GM12878 (cell line): ENCODE data around the gene RAP1GAP2. TPM values are rescaled to one million over a fixed set of nuclear protein-coding genes. Genes with fewer than 3 reads are reported as not detected.

Experiments used
- ATAC-seq: fragments of 200-7000 bp; cut with Tn5 transposase; 3 replicates; pipeline ENCODE4 v1.9.1; 2020; ENCODE audit warnings: mild to moderate bottlenecking, moderate library complexity
- BruUV-seq: library from RNA; stranded (reverse); fragments of 400-500 nt; replicated peaks from 2 replicates; lab custom pipeline; 2021; lab: Mats Ljungman, UMichigan
- CTCF ChIA-PET: fragments of 300-600 bp; sonication (Branson Sonifier 250); formaldehyde crosslinking; extraction: SDS; loops from one replicate; lab custom pipeline; 2021; ENCODE audit warnings: inconsistent platforms; lab: Yijun Ruan, JAX
- POLR2A ChIA-PET: fragments of 350-600 bp; formaldehyde crosslinking; extraction: SDS; loops from one replicate; lab custom pipeline; 2021; ENCODE audit warnings: inconsistent platforms; lab: Charles Lee
- RAD21 ChIA-PET: fragments of 300-600 bp; sonication (Branson Sonifier 250); formaldehyde crosslinking; loops from one replicate; lab custom pipeline; 2023; ENCODE audit warnings: antibody characterized with exemption; ENCODE audit not compliant: unreplicated experiment; lab: Charles Lee
- SMC1A ChIA-PET: fragments of 300-600 bp; sonication (Branson Sonifier 250); formaldehyde crosslinking; loops from one replicate; lab custom pipeline; 2023; ENCODE audit not compliant: unreplicated experiment, uncharacterized antibody; lab: Charles Lee
- DNase-seq: peaks from one replicate; pipeline ENCODE4 v3.0.0-alpha.2; 2011; ENCODE audit warnings: low read depth, low spot score
- FAIRE-seq: peaks from 3 replicates; lab custom pipeline; 2011; peaks lifted over from hg19 to GRCh38; lab: Jason Lieb, UNC
- H2AFZ ChIP-seq: 2 replicates; pipeline ENCODE4 v1.6.0; 2011; ENCODE audit warnings: low read depth, low read length, control low read depth; ENCODE audit not compliant: control insufficient read depth
- H3K27ac ChIP-seq: 2 replicates; pipeline ENCODE4 v1.5.1; 2011; ENCODE audit warnings: control low read depth; ENCODE audit not compliant: control insufficient read depth, insufficient read depth
- H3K27me3 ChIP-seq, 2 experiments: replicated peaks in 1 of 2; 2 replicates each; pipeline versions ENCODE4 v1.6.0 to v1.6.1; 2011; ENCODE audit warnings: low read length in 1 of 2; ENCODE audit not compliant: control insufficient read depth in 2 of 2, insufficient read depth in 2 of 2
- H3K36me3 ChIP-seq, 2 experiments: 2 replicates each; pipeline ENCODE4 v1.5.1; 2011; ENCODE audit warnings: low read length in 1 of 2; ENCODE audit not compliant: control insufficient read depth in 2 of 2, insufficient read depth in 2 of 2
- H3K4me1 ChIP-seq: 2 replicates; pipeline ENCODE4 v1.6.1; 2011; ENCODE audit warnings: mild to moderate bottlenecking, low read length, moderate library complexity, mixed read lengths; ENCODE audit not compliant: control insufficient read depth, insufficient read depth
- H3K4me2 ChIP-seq: 2 replicates; pipeline ENCODE4 v1.6.0; 2011; ENCODE audit warnings: control low read depth; ENCODE audit not compliant: control insufficient read depth, insufficient read depth
- H3K4me3 ChIP-seq: fragments of 200-600 bp; sonication (generic); 2 replicates; pipeline ENCODE4 v1.5.1; 2016
- H3K79me2 ChIP-seq: 2 replicates; pipeline ENCODE4 v1.6.0; 2011; ENCODE audit warnings: low read length; ENCODE audit not compliant: control insufficient read depth, insufficient read depth
- H3K9ac ChIP-seq: 2 replicates; pipeline ENCODE4 v1.8.0; 2011; ENCODE audit warnings: low read length, control low read depth, mixed read lengths; ENCODE audit not compliant: control insufficient read depth, insufficient read depth
- H3K9me3 ChIP-seq: replicated peaks from 3 replicates; pipeline ENCODE4 v1.5.1; 2011; ENCODE audit warnings: mild to moderate bottlenecking, low read length; ENCODE audit not compliant: control insufficient read depth, insufficient read depth
- H4K20me1 ChIP-seq: 2 replicates; pipeline ENCODE4 v1.6.0; 2011; ENCODE audit not compliant: control insufficient read depth, insufficient read depth
- EGR1 ChIP-seq, 2 experiments: IDR thresholded peaks; 1 replicate in 1 of 2; 2 replicates in 1 of 2; pipeline ENCODE4 v1.6.1; 2011 to 2012; ENCODE audit warnings: low read depth in 2 of 2, low read length in 2 of 2, borderline replicate concordance in 1 of 2, mild to moderate bottlenecking in 1 of 2, moderate library complexity in 1 of 2
- FOXM1 ChIP-seq: IDR thresholded peaks from 2 replicates; pipeline ENCODE4 v1.6.1; 2012; ENCODE audit warnings: low read depth, mild to moderate bottlenecking, inconsistent platforms, low read length, moderate library complexity
- HDAC2 ChIP-seq: fragments of 200-600 bp; sonication (generic); IDR thresholded peaks from 2 replicates; pipeline ENCODE4 v1.6.1; 2017
- HDAC6 ChIP-seq: fragments of 200-600 bp; sonication (generic); IDR thresholded peaks from one replicate; pipeline ENCODE4 v1.8.0; 2017; ENCODE audit warnings: antibody characterized with exemption; ENCODE audit not compliant: unreplicated experiment
- KAT2A ChIP-seq: conservative IDR thresholded peaks from 2 replicates; pipeline ENCODE4 v1.6.1; 2011; ENCODE audit warnings: low read depth, low read length; ENCODE audit not compliant: control insufficient read depth
- MYB ChIP-seq: fragments of 150-350 bp; IDR thresholded peaks from 2 replicates; pipeline ENCODE4 v1.6.1; 2014; ENCODE audit warnings: mild to moderate bottlenecking, low read depth, low read length, borderline replicate concordance
- PAX5 ChIP-seq: IDR thresholded peaks from 2 replicates; pipeline ENCODE4 v1.6.1; 2011; ENCODE audit warnings: low read depth, low read length, borderline replicate concordance
- POLR2AphosphoS5 ChIP-seq: IDR thresholded peaks from 2 replicates; pipeline ENCODE4 v1.6.1; 2011; ENCODE audit warnings: mild to moderate bottlenecking, low read length, inconsistent platforms
- RBBP5 ChIP-seq: fragments of 200-600 bp; sonication (generic); conservative IDR thresholded peaks from 2 replicates; pipeline ENCODE4 v1.6.1; 2016
- RELA ChIP-seq: fragments of 450-650 bp; IDR thresholded peaks from 2 replicates; pipeline ENCODE4 v1.8.0; 2014; ENCODE audit warnings: borderline replicate concordance; ENCODE audit not compliant: partially characterized antibody
- REST ChIP-seq: IDR thresholded peaks from 2 replicates; pipeline ENCODE4 v1.6.1; 2012; ENCODE audit warnings: mild to moderate bottlenecking, low read depth, low read length
- SUPT20H ChIP-seq: IDR thresholded peaks from 2 replicates; pipeline ENCODE4 v1.6.1; 2011; ENCODE audit warnings: low read depth, mild to moderate bottlenecking, low read length, moderate library complexity, borderline replicate concordance; ENCODE audit not compliant: control insufficient read depth
- TCF12 ChIP-seq: IDR thresholded peaks from 2 replicates; pipeline ENCODE4 v1.6.1; 2011; ENCODE audit warnings: low read depth, mild to moderate bottlenecking, low read length
- WGBS: methylation state at CpG from one replicate; pipeline ENCODE4 v1.1.6; 2016; ENCODE audit warnings: low lambda C conversion rate; ENCODE audit not compliant: insufficient replicate concordance, insufficient coverage; ENCODE audit errors: missing lambda C conversion rate; 5-methylcytosine and 5-hydroxymethylcytosine counted together
- in situ Hi-C: fragments of 300-500 bp; cut with MboI; formaldehyde crosslinking; loops from 9 replicates; pipeline ENCODE4 v1.14.3; 2018; ENCODE audit warnings: mixed read lengths
- intact Hi-C: fragments of 100-400 bp; cut with micrococcal nuclease; formaldehyde crosslinking; loops from one replicate; pipeline ENCODE4 v1.14.2; 2022; ENCODE audit not compliant: unreplicated experiment
- polyA plus RNA-seq, 11 experiments: library from polyadenylated mRNA; depleted of rRNA in 4 of 11; unstranded in 6 of 11; stranded (reverse) in 5 of 11; fragments of >200 nt; fragmentation: Nextera tagmentation in 4 of 11; fragmentation: Illumina TruSeq in 1 of 11; extraction: Ambion mirVana in 4 of 11; extraction: Trizol in 1 of 11; gene quantifications; 1 replicate in 1 of 11; 2 replicates in 10 of 11; pipeline versions ENCODE4 v1.2.1 to v1.2.3, GENCODE V29; 2011 to 2016; ENCODE audit warnings: inconsistent platforms in 2 of 11, missing spikeins in 2 of 11, low read depth in 1 of 11
- total RNA-seq, 4 experiments: library from RNA; depleted of rRNA in 3 of 4; stranded (reverse); fragments of >200 nt in 3 of 4; fragmentation: Illumina TruSeq in 1 of 4; extraction: Trizol in 1 of 4; gene quantifications; 2 replicates each; pipeline versions ENCODE4 v1.2.1 to v1.2.3, GENCODE V29; 2013 to 2021
- TF ChIP-seq, protein P1 (sequence below): IDR thresholded peaks from 2 replicates; pipeline ENCODE4 v1.6.1; 2012; ENCODE audit warnings: improper control_type of control experiment, low read depth, low read length; ENCODE audit not compliant: insufficient replicate concordance

Gene RAP1GAP2
- total and polyA plus RNA-seq, 10 of the 15 experiments (the other 5 are each of a cell fraction or from before 2014, with no cell fraction given) = 0.03 to 0.95 (median 0.49) TPM; not detected in 2

DNA sequence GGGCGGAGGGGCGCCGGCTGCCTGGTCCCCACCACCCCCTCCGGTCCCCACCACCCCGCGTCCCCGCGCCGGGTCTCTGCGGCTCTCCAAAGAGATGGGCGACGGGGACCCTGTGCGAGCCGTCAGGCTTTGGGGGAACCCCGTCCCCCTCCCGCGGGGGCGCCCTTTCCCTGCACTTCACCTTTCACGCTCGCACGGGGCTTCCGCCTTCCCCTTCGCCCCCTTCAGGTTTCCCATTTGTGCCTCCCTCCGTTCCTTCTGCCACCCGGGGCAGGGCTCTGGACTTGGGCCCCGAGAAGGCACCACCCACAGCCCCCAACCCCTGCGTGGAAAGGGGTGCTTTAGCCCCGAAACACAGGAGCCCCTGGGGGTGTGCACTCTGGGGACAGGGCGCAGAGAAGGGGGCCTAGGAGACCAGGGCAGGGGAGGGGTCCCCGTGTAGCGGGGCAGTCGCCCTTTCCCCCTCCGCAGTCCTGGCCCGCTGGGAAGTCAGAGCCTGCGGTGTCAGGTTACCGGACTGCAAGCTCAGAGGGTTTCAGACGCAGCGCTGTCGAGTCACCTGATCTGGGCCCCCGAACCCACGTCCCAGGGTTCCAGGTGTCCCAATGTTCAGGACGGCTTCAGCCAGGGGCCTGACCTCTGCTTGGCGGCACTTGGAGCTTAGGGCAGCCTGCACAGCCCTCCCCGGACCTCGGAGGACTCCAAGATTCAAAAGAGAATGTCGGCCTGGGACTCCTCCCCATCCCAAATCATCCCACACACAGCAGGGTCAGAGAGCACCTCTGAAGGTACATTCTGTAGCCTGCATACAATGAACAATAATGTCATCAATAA lies 40.1 kb upstream of the RAP1GAP2 start:
- no peak for ATAC-seq
- TF ChIP-seq FOXM1 = no peak
- no peak for TF ChIP-seq MYB
- no peak for TF ChIP-seq EGR1 (IDR thresholded peaks at IDR 0.05; ENCODE audit: borderline replicate concordance in 1 of 2, low read depth in 2 of 2, low read length in 2 of 2)
- TF ChIP-seq SUPT20H = no peak
- TF ChIP-seq, protein P1, sequence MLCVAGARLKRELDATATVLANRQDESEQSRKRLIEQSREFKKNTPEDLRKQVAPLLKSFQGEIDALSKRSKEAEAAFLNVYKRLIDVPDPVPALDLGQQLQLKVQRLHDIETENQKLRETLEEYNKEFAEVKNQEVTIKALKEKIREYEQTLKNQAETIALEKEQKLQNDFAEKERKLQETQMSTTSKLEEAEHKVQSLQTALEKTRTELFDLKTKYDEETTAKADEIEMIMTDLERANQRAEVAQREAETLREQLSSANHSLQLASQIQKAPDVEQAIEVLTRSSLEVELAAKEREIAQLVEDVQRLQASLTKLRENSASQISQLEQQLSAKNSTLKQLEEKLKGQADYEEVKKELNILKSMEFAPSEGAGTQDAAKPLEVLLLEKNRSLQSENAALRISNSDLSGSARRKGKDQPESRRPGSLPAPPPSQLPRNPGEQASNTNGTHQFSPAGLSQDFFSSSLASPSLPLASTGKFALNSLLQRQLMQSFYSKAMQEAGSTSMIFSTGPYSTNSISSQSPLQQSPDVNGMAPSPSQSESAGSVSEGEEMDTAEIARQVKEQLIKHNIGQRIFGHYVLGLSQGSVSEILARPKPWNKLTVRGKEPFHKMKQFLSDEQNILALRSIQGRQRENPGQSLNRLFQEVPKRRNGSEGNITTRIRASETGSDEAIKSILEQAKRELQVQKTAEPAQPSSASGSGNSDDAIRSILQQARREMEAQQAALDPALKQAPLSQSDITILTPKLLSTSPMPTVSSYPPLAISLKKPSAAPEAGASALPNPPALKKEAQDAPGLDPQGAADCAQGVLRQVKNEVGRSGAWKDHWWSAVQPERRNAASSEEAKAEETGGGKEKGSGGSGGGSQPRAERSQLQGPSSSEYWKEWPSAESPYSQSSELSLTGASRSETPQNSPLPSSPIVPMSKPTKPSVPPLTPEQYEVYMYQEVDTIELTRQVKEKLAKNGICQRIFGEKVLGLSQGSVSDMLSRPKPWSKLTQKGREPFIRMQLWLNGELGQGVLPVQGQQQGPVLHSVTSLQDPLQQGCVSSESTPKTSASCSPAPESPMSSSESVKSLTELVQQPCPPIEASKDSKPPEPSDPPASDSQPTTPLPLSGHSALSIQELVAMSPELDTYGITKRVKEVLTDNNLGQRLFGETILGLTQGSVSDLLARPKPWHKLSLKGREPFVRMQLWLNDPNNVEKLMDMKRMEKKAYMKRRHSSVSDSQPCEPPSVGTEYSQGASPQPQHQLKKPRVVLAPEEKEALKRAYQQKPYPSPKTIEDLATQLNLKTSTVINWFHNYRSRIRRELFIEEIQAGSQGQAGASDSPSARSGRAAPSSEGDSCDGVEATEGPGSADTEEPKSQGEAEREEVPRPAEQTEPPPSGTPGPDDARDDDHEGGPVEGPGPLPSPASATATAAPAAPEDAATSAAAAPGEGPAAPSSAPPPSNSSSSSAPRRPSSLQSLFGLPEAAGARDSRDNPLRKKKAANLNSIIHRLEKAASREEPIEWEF = no peak
- no peak for TF ChIP-seq HDAC6
- no peak for TF ChIP-seq RELA
- no peak for TF ChIP-seq PAX5
- TF ChIP-seq HDAC2 = no peak
- no peak for TF ChIP-seq REST
- TF ChIP-seq RBBP5 = no peak
- TF ChIP-seq TCF12 = no peak
- TF ChIP-seq POLR2AphosphoS5 = no peak
- TF ChIP-seq KAT2A = no peak
- TF ChIP-seq, all 136 proteins: peak for 0
- CTCF ChIA-PET = no interaction called here
- H3K79me2 ChIP-seq = no peaks in the 10 kb centered on the region
- no peaks in the 10 kb centered on the region for H3K36me3 ChIP-seq
- RAD21 ChIA-PET = no interaction called here
- no peak for FAIRE-seq
- POLR2A ChIA-PET = no interaction called here
- in situ Hi-C loops (no loop called here), intact Hi-C loops (no loop called here)
- H3K9me3 ChIP-seq = no peaks in the 10 kb centered on the region
- no peak overlapping the region for H3K4me3 ChIP-seq
- H4K20me1 ChIP-seq = 0 out of 2 replicates have a peak, but pooled peaks cover 3% of the 10 kb centered on the region
- no peaks in the 10 kb centered on the region for H3K4me1 ChIP-seq
- H3K27me3 ChIP-seq = no peaks in the 10 kb centered on the region; a peak in 2 of 4 replicates
- H2AFZ ChIP-seq = no peak overlapping the region
- no TSS peak for BruUV-seq
- DNase-seq = no peak
- WGBS = 9% methylated on average over 28 of the region's 46 CpGs
- H3K27ac ChIP-seq = no peak overlapping the region
- SMC1A ChIA-PET = no interaction called here
- H3K9ac ChIP-seq = no peak overlapping the region
- H3K4me2 ChIP-seq = no peak overlapping the region
